Tibial nerve (tissue), 4 donors: Measurements from ENCODE around the gene RASA3.

Experiments
- EP300 ChIP-seq, 2 donors: sonication (generic); formaldehyde crosslinking; IDR thresholded peaks; one replicate each; pipeline ENCODE4 v1.6.1; 2017; ENCODE audit warnings: antibody characterized with exemption in 2 of 2, mild to moderate bottlenecking in 1 of 2
- POLR2A ChIP-seq, 2 donors: fragments of 450-650 bp; IDR thresholded peaks; one replicate each; pipeline ENCODE4 v1.6.1; 2017; ENCODE audit warnings: antibody characterized with exemption in 2 of 2, mild to moderate bottlenecking in 2 of 2, moderate library complexity in 2 of 2
- TF ChIP-seq, protein P1 (sequence below), 5 experiments: fragments of 200-600 bp in 3 of 5; fragments of 450-650 bp in 2 of 5; sonication (generic) in 3 of 5; IDR thresholded peaks; one replicate each; pipeline ENCODE4 v1.5.1; 2016 to 2019; ENCODE audit warnings: antibody characterized with exemption in 5 of 5, mild to moderate bottlenecking in 3 of 5, moderate library complexity in 2 of 5

DNA sequence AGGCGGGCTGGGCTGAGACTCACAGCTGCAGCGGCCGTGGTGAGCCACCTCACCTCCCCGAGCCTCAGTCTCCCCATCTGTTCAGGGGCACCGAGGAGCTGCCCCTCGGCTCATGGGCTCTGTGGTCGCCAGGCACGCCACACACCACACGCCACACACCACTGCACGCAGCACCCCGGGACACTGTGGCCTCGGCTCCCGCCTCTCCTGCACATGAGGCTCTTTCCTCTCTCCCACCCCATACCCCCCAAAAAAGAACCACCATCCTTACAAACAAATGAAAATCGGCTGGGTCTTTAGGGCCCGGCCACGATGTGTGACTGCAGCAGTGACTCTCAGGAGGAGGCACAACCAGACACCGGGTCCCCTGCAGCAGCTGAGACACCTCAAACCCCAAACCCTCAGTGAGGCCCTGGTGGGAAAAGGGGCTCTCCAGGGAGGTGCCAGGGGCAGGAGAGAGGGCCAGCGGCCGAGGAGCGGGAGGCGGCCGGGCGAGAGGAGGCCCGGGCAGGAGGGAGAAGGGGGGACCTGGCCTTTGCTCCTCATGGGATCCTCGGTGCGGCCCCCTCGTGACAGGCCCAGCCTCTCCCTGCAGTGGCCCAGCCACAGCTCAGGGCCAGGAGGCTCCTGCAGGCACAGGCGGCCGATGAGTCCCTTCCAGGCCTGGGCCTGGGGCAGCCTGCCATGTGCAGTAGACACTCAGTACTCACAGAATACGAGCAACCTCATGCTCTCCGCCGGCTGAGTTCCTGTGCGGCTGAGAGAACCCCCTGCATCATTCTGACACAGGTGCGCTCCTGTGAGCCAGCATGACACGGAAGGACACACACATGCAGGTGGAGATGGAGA lies 66.3 kb downstream of the RASA3 start:
- TF ChIP-seq EP300 (IDR thresholded peaks at IDR 0.05) (no peak), POLR2A (IDR thresholded peaks at IDR 0.05) (no peak)
- TF ChIP-seq, protein P1, sequence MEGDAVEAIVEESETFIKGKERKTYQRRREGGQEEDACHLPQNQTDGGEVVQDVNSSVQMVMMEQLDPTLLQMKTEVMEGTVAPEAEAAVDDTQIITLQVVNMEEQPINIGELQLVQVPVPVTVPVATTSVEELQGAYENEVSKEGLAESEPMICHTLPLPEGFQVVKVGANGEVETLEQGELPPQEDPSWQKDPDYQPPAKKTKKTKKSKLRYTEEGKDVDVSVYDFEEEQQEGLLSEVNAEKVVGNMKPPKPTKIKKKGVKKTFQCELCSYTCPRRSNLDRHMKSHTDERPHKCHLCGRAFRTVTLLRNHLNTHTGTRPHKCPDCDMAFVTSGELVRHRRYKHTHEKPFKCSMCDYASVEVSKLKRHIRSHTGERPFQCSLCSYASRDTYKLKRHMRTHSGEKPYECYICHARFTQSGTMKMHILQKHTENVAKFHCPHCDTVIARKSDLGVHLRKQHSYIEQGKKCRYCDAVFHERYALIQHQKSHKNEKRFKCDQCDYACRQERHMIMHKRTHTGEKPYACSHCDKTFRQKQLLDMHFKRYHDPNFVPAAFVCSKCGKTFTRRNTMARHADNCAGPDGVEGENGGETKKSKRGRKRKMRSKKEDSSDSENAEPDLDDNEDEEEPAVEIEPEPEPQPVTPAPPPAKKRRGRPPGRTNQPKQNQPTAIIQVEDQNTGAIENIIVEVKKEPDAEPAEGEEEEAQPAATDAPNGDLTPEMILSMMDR (IDR thresholded peaks at IDR 0.05), result no peak
